HepG2 (cell line): ENCODE data around the gene DHX8. TPM values are rescaled to one million over a fixed set of nuclear protein-coding genes. Genes with fewer than 3 reads are reported as not detected.

Experiments
- ATF1 ChIP-seq: IDR thresholded peaks from 2 replicates; pipeline ENCODE4 v1.6.1; 2016; ENCODE audit warnings: mild to moderate bottlenecking, control low read depth
- BCL6 ChIP-seq: IDR thresholded peaks from 2 replicates; pipeline ENCODE4 v1.6.1; 2016; ENCODE audit warnings: missing genetic modification reagents, missing compliant biosample characterization
- CEBPZ ChIP-seq: IDR thresholded peaks from 2 replicates; pipeline ENCODE4 v1.6.1; 2012; ENCODE audit warnings: low read length, improper control_type of control experiment
- CREM ChIP-seq, 2 experiments: sonication (generic) in 1 of 2; formaldehyde crosslinking in 1 of 2; IDR thresholded peaks; 2 replicates each; pipeline versions ENCODE4 v1.4.0 to v1.6.1; 2016 to 2020; ENCODE audit warnings: antibody characterized with exemption in 1 of 2, mild to moderate bottlenecking in 1 of 2, missing genetic modification reagents in 1 of 2
- GATAD1 ChIP-seq: IDR thresholded peaks from 2 replicates; pipeline ENCODE4 v1.6.1; 2016; ENCODE audit warnings: missing genetic modification reagents, missing compliant biosample characterization
- HIC2 ChIP-seq: sonication (generic); formaldehyde crosslinking; IDR thresholded peaks from 2 replicates; pipeline ENCODE4 v1.9.0; 2022; ENCODE audit warnings: low read depth, missing genetic modification reagents
- NR3C1 ChIP-seq: sonication (generic); formaldehyde crosslinking; IDR thresholded peaks from 2 replicates; pipeline ENCODE4 v1.4.0; 2020; ENCODE audit warnings: missing genetic modification reagents
- PBX2 ChIP-seq: IDR thresholded peaks from 2 replicates; pipeline ENCODE4 v1.6.1; 2016; ENCODE audit warnings: control low read depth
- PCBP1 ChIP-seq: fragments of 200-400 bp; formaldehyde crosslinking; IDR thresholded peaks from 2 replicates; pipeline ENCODE4 v1.6.1; 2017; ENCODE audit warnings: mild to moderate bottlenecking, low read depth, low read length, borderline replicate concordance
- POLR2G ChIP-seq: fragments of 200-400 bp; formaldehyde crosslinking; IDR thresholded peaks from 2 replicates; pipeline ENCODE4 v1.6.1; 2018; ENCODE audit warnings: mild to moderate bottlenecking, low read depth, low read length, moderate library complexity
- PPARG ChIP-seq: conservative IDR thresholded peaks from 2 replicates; pipeline ENCODE4 v1.6.1; 2016; ENCODE audit warnings: missing biosample characterization, missing genetic modification reagents
- SOX13 ChIP-seq, 3 experiments: fragments of 450-650 bp in 1 of 3; sonication (generic) in 1 of 3; formaldehyde crosslinking in 1 of 3; IDR thresholded peaks in 2 of 3; conservative IDR thresholded peaks in 1 of 3; 2 replicates each; pipeline versions ENCODE4 v1.5.0 to v1.6.1; 2016 to 2020; ENCODE audit warnings: antibody characterized with exemption in 1 of 3, mild to moderate bottlenecking in 1 of 3, missing compliant biosample characterization in 1 of 3, missing genetic modification reagents in 1 of 3, moderate library complexity in 1 of 3
- ZNF205 ChIP-seq: IDR thresholded peaks from 2 replicates; pipeline ENCODE4 v1.6.1; 2018; ENCODE audit warnings: missing biosample characterization, missing genetic modification reagents
- ZNF232 ChIP-seq: sonication (generic); formaldehyde crosslinking; IDR thresholded peaks from 2 replicates; pipeline ENCODE4 v1.4.0; 2020; ENCODE audit warnings: missing genetic modification reagents, borderline replicate concordance
- ZNF280D ChIP-seq: sonication (generic); formaldehyde crosslinking; IDR thresholded peaks from 2 replicates; pipeline ENCODE4 v1.5.1; 2020; ENCODE audit warnings: mild to moderate bottlenecking, missing genetic modification reagents
- ZNF362 ChIP-seq: sonication (generic); formaldehyde crosslinking; IDR thresholded peaks from 2 replicates; pipeline ENCODE4 v1.4.0; 2020; ENCODE audit warnings: missing genetic modification reagents, mild to moderate bottlenecking, borderline replicate concordance
- ZNF816 ChIP-seq: sonication (generic); formaldehyde crosslinking; IDR thresholded peaks from 2 replicates; pipeline ENCODE4 v1.8.0; 2022; ENCODE audit warnings: missing genetic modification reagents, mild to moderate bottlenecking, borderline replicate concordance
- ZNF841 ChIP-seq: sonication (generic); formaldehyde crosslinking; IDR thresholded peaks from 2 replicates; pipeline ENCODE4 v1.8.1; 2023; ENCODE audit warnings: missing genetic modification reagents, borderline replicate concordance
- polyA plus RNA-seq, 8 experiments: library from polyadenylated mRNA; depleted of rRNA in 3 of 8; stranded (reverse) in 7 of 8; unstranded in 1 of 8; fragments of >200 nt; fragmentation: Illumina TruSeq in 4 of 8; extraction: Trizol in 4 of 8; gene quantifications; 2 replicates each; pipeline versions ENCODE4 v1.2.1 to v1.2.3, GENCODE V29; 2011 to 2016; ENCODE audit warnings: low read depth in 4 of 8, missing spikeins in 1 of 8, mixed read lengths in 1 of 8; ENCODE audit not compliant: insufficient read depth in 1 of 8
- total RNA-seq, 5 experiments: library from RNA; depleted of rRNA; stranded (reverse); fragments of >200 nt; fragmentation: Illumina TruSeq; extraction: Trizol; gene quantifications; 2 replicates each; pipeline ENCODE4 v1.2.3, GENCODE V29; 2016; ENCODE audit warnings: low read depth in 1 of 5

Gene DHX8
- total and polyA plus RNA-seq, 2 of the 13 experiments (the other 11 are each of a cell fraction or from before 2014, with no cell fraction given), result 24.8 to 48.9 TPM

- no peak for TF ChIP-seq PBX2
- no peak for TF ChIP-seq BCL6
- TF ChIP-seq ZNF280D (CRISPR knock-in tag), result peak; percentile 52; the same call in 1 of the 2 replicates
- TF ChIP-seq CREM (IDR thresholded peaks at IDR 0.05), result peak; percentile 67; the same call in 1 of the 2 replicates
- no peak for TF ChIP-seq CREM (CRISPR knock-in tag; IDR thresholded peaks at IDR 0.05)
- no peak for TF ChIP-seq NR3C1 (CRISPR knock-in tag)
- TF ChIP-seq SOX13 (IDR thresholded peaks at IDR 0.05), result peak; percentile 82
- peak in 1 of 2 experiments; percentile 83; a peak in 1 of 4 replicates for TF ChIP-seq SOX13 (CRISPR knock-in tag; conservative IDR thresholded peaks at IDR 0.05 in 1 of 2, IDR thresholded peaks at IDR 0.05 in 1 of 2)
- peak; percentile 62; the same call in 1 of the 2 replicates for TF ChIP-seq ZNF205 (CRISPR knock-in tag)
- peak; percentile 79 for TF ChIP-seq POLR2G
- TF ChIP-seq ZNF841 (CRISPR knock-in tag), result no peak
- TF ChIP-seq GATAD1 (CRISPR knock-in tag), result no peak
- no peak for TF ChIP-seq ZNF816 (CRISPR knock-in tag)
- TF ChIP-seq ATF1 (CRISPR knock-in tag), result peak; percentile 86
- TF ChIP-seq ZNF232 (CRISPR knock-in tag), result peak; percentile 66; the same call in 1 of the 2 replicates
- TF ChIP-seq PCBP1, result no peak
- no peak; the same call in 1 of the 2 replicates for TF ChIP-seq ZNF362 (CRISPR knock-in tag)
- no peak for TF ChIP-seq CEBPZ
- TF ChIP-seq HIC2 (CRISPR knock-in tag), result no peak
- TF ChIP-seq PPARG, result peak; percentile 95
Observed at GRCh38 chr17:43528319-43528987, 44.7 kb downstream of the DHX8 start (continued).
